H1 (cell line): ENCODE measurements around the gene ERC1. TPM values are rescaled to one million over a fixed set of nuclear protein-coding genes. Genes with fewer than 3 reads are reported as not detected.

Source experiments
- CHD7 ChIP-seq: fragments of 300-600 bp; sonication (generic); IDR thresholded peaks from 2 replicates; pipeline ENCODE4 v1.7.1; 2012; ENCODE audit warnings: low read length, moderate library complexity, mild to moderate bottlenecking, inconsistent platforms; ENCODE audit not compliant: insufficient replicate concordance
- polyA plus RNA-seq, 7 experiments: library from polyadenylated mRNA; depleted of rRNA in 3 of 7; stranded (reverse) in 5 of 7; unstranded in 2 of 7; fragments of >200 nt in 5 of 7; fragments of 200-250 nt in 2 of 7; gene quantifications; 1 replicate in 5 of 7; 2 replicates in 1 of 7; 4 replicates in 1 of 7; pipeline versions ENCODE4 v1.2.1 to v1.2.3, GENCODE V29; 2011 to 2013; ENCODE audit warnings: missing spikeins in 2 of 7, mixed read lengths in 2 of 7
- total RNA-seq: library from RNA; stranded (reverse); fragmentation: NEBNext Ultra II Directional; extraction: Animal tissue kit (Norgen Biotek cat#: 25700); gene quantifications from 2 replicates; pipeline ENCODE4 v1.2.1, GENCODE V29; 2021

The ERC1 gene
- total and polyA plus RNA-seq, 2 of the 8 experiments (the other 6 are each of a cell fraction or from before 2014, with no cell fraction given), result 7.8 to 45.7 TPM

- TF ChIP-seq CHD7, result no peak
These were observed 43.2 kb downstream of the ERC1 start (continued) for GRCh38 chr12:1034243-1034642.
